ENCODE results near the gene DNAJC7. TPM values are rescaled to one million over a fixed set of nuclear protein-coding genes. Genes with fewer than 3 reads are reported as not detected.
A peak's percentile ranks its signal among the peaks of the same experiment; 100 is the strongest.

The DNAJC7 gene
- total and polyA plus RNA-seq, 9 of the 15 experiments (the other 6 are each of a cell fraction or from before 2014, with no cell fraction given): 85.8 to 262 (median 157) TPM

DNA sequence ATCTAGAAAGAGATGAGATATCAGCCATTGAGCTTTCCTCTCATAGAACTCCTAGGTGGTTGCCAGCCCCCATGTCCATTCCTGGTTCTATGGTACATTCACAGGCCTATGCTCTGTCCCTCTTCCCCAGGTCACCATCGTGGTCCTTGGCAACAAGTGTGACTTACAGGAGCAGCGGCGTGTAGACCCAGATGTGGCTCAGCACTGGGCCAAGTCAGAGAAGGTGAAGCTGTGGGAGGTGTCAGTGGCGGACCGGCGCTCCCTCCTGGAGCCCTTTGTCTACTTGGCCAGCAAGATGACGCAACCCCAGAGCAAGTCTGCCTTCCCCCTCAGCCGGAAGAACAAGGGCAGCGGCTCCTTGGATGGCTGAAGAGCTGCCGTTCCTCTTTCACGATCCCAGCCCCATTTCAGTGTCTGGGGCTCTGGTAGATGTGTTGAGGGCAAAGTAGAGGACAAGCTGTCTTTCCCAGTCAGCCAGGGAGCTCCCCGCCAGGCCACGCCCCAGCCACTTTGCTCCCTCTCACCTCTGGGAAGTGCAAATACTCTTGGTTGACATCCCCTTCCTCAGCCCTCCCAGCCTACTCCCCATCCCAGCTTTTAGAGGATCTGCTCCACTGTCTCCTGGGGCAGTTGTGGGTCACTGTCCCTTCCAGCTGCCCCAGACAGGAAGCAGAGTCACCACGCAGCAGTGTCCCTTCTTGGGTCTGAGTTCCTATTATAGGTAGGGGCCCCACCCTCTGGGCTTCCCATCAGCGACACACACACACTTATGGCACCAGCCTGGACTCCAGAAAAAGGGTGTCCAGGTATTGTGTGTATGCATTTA is 6.5 kb upstream of the DNAJC7 start (continued):
- TF ChIP-seq, protein P1, sequence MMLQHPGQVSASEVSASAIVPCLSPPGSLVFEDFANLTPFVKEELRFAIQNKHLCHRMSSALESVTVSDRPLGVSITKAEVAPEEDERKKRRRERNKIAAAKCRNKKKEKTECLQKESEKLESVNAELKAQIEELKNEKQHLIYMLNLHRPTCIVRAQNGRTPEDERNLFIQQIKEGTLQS (IDR thresholded peaks at IDR 0.05): peak; percentile 99
- TF ChIP-seq, protein P1 (CRISPR knock-in tag; conservative IDR thresholded peaks at IDR 0.05): peak; percentile 83
- TF ChIP-seq HSF4 (CRISPR knock-in tag; IDR thresholded peaks at IDR 0.05; ENCODE audit: borderline replicate concordance) (no peak; the same call in 1 of the 2 replicates), NCOA1 (IDR thresholded peaks at IDR 0.05; ENCODE audit: low read depth) (no peak), ZNF140 (CRISPR knock-in tag; IDR thresholded peaks at IDR 0.05) (no peak), HCFC1 (IDR thresholded peaks at IDR 0.05; ENCODE audit: low read depth, low read length) (peak; percentile 12; the same call in 1 of the 2 replicates), RHOXF2B (CRISPR knock-in tag; conservative IDR thresholded peaks at IDR 0.05) (no peak), CSDE1 (IDR thresholded peaks at IDR 0.05) (no peak), CEBPB (tag; IDR thresholded peaks at IDR 0.05) (peak; percentile 99), ELF2 (CRISPR knock-in tag; IDR thresholded peaks at IDR 0.05) (peak; percentile 54), CREB1 (IDR thresholded peaks at IDR 0.05) (no peak), CREB1 (CRISPR knock-in tag; IDR thresholded peaks at IDR 0.05) (no peak), RCOR1 (IDR thresholded peaks at IDR 0.05; ENCODE audit: borderline replicate concordance in 1 of 2, low read depth in 2 of 2, low read length in 2 of 2) (peak in 1 of 2 experiments; percentile 60; a peak in 1 of 4 replicates), ZNF589 (CRISPR knock-in tag; IDR thresholded peaks at IDR 0.05; ENCODE audit: low read depth) (peak; percentile 52; the same call in 1 of the 2 replicates), ZNF311 (CRISPR knock-in tag; IDR thresholded peaks at IDR 0.05) (peak; percentile 87), RUNX1 (IDR thresholded peaks at IDR 0.05; ENCODE audit: low read depth) (no peak), MBD2 (IDR thresholded peaks at IDR 0.05; ENCODE audit: borderline replicate concordance, low read depth) (no peak), POLR2G (IDR thresholded peaks at IDR 0.05; ENCODE audit: low read depth, low read length) (peak; percentile 85), JUND (IDR thresholded peaks at IDR 0.05; ENCODE audit: borderline replicate concordance, low read depth, low read length) (peak; percentile 97), JUND (tag; IDR thresholded peaks at IDR 0.05; ENCODE audit: borderline replicate concordance, low read depth, low read length) (peak; percentile 78; the same call in 1 of the 3 replicates), KDM4B (IDR thresholded peaks at IDR 0.05; ENCODE audit: borderline replicate concordance in 2 of 2, low read depth in 1 of 2) (no peak)
- TF ChIP-seq, protein P2, sequence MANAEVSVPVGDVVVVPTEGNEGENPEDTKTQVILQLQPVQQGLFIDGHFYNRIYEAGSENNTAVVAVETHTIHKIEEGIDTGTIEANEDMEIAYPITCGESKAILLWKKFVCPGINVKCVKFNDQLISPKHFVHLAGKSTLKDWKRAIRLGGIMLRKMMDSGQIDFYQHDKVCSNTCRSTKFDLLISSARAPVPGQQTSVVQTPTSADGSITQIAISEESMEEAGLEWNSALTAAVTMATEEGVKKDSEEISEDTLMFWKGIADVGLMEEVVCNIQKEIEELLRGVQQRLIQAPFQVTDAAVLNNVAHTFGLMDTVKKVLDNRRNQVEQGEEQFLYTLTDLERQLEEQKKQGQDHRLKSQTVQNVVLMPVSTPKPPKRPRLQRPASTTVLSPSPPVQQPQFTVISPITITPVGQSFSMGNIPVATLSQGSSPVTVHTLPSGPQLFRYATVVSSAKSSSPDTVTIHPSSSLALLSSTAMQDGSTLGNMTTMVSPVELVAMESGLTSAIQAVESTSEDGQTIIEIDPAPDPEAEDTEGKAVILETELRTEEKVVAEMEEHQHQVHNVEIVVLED (CRISPR knock-in tag; IDR thresholded peaks at IDR 0.05): no peak
- TF ChIP-seq, protein P3, sequence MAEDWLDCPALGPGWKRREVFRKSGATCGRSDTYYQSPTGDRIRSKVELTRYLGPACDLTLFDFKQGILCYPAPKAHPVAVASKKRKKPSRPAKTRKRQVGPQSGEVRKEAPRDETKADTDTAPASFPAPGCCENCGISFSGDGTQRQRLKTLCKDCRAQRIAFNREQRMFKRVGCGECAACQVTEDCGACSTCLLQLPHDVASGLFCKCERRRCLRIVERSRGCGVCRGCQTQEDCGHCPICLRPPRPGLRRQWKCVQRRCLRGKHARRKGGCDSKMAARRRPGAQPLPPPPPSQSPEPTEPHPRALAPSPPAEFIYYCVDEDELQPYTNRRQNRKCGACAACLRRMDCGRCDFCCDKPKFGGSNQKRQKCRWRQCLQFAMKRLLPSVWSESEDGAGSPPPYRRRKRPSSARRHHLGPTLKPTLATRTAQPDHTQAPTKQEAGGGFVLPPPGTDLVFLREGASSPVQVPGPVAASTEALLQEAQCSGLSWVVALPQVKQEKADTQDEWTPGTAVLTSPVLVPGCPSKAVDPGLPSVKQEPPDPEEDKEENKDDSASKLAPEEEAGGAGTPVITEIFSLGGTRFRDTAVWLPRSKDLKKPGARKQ (CRISPR knock-in tag; IDR thresholded peaks at IDR 0.05): no peak
- TF ChIP-seq, protein P4, sequence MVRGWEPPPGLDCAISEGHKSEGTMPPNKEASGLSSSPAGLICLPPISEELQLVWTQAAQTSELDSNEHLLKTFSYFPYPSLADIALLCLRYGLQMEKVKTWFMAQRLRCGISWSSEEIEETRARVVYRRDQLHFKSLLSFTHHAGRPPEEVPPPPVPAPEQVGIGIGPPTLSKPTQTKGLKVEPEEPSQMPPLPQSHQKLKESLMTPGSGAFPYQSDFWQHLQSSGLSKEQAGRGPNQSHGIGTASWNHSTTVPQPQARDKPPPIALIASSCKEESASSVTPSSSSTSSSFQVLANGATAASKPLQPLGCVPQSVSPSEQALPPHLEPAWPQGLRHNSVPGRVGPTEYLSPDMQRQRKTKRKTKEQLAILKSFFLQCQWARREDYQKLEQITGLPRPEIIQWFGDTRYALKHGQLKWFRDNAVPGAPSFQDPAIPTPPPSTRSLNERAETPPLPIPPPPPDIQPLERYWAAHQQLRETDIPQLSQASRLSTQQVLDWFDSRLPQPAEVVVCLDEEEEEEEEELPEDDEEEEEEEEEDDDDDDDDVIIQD (CRISPR knock-in tag; IDR thresholded peaks at IDR 0.05): no peak
